Activated B cell treated with CpG ODN at 0.5 μM for 24 hours (primary cell): ENCODE measurements around the gene IL20RA. TPM values are rescaled to one million over a fixed set of nuclear protein-coding genes. Genes with fewer than 3 reads are reported as not detected.

ENCODE experiments used
- ATAC-seq: fragments of 200-7000 bp; cut with Tn5 transposase; one replicate; pipeline ENCODE4 v1.10.0; 2021; ENCODE audit warnings: low read depth, mild to moderate bottlenecking, moderate library complexity
- CTCF ChIA-PET: fragments of 350-600 bp; sonication (Branson Sonifier 250); formaldehyde crosslinking; loops from one replicate; lab custom pipeline; 2021; ENCODE audit warnings: antibody characterized with exemption; lab: Charles Lee
- POLR2A ChIA-PET: fragments of 350-600 bp; sonication (Branson Sonifier 250); formaldehyde crosslinking; loops from one replicate; lab custom pipeline; 2021; ENCODE audit warnings: antibody characterized with exemption; lab: Charles Lee
- DNase-seq: peaks from one replicate; pipeline ENCODE4 v3.0.0; 2022
- H3K27ac Mint-ChIP-seq: one replicate; pipeline ENCODE4 v1.8.0; 2020; ENCODE audit warnings: mixed read lengths
- H3K27me3 Mint-ChIP-seq: one replicate; pipeline ENCODE4 v1.8.0; 2021; ENCODE audit warnings: mixed read lengths
- H3K36me3 Mint-ChIP-seq: one replicate; pipeline ENCODE4 v1.8.0; 2021; ENCODE audit warnings: low read depth, mixed read lengths
- H3K4me1 Mint-ChIP-seq: one replicate; pipeline ENCODE4 v1.8.0; 2021; ENCODE audit warnings: mixed read lengths
- H3K4me3 Mint-ChIP-seq: one replicate; pipeline ENCODE4 v1.8.0; 2020; ENCODE audit warnings: mild to moderate bottlenecking, mixed read lengths
- H3K9me3 Mint-ChIP-seq: one replicate; pipeline ENCODE4 v1.8.0; 2020; ENCODE audit warnings: mixed read lengths
- intact Hi-C: fragments of 100-400 bp; cut with micrococcal nuclease; formaldehyde crosslinking; loops from one replicate; pipeline ENCODE4 v1.15.1; 2024
- total RNA-seq: library from RNA; stranded (reverse); gene quantifications from 2 replicates; pipeline ENCODE4 v1.2.3, GENCODE V29; 2022
- TF ChIP-seq, protein P1 (sequence below): fragments of 200-600 bp; IDR thresholded peaks from one replicate; pipeline ENCODE4 v1.8.0; 2022; ENCODE audit warnings: antibody characterized with exemption, mild to moderate bottlenecking

IL20RA gene
- total RNA-seq, 1 donor from 2014 or later: not detected

DNA sequence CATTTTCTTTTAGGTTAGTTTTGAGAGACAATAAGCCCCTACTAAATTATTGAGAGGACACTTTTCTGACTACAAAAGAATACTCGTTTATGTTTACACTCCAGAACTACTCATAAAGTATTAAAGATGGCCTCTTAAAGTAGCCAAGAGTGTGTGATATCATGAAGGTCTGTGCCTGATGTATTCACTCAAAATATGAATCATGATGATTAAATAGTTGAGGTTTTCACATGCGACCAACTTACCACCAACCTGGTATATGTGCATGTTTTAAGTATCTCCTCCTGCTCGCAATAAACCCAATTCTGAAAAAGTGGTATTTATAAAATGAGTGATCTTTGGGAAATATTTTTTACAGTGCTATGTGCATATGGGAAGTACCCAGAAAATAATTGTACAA lies 43.9 kb downstream of the IL20RA start:
- Mint-ChIP-seq H3K9me3 (no peaks in the 10 kb centered on the region), H3K4me3 (no peak overlapping the region), H3K27ac (no peak overlapping the region), H3K36me3 (no peaks in the 10 kb centered on the region), H3K4me1 (no peaks in the 10 kb centered on the region), H3K27me3 (peaks cover 45% of the 10 kb centered on the region)
- ChIA-PET CTCF (no interaction called here), POLR2A (no interaction called here)
- intact Hi-C loops: no loop called here
- TF ChIP-seq, protein P1, sequence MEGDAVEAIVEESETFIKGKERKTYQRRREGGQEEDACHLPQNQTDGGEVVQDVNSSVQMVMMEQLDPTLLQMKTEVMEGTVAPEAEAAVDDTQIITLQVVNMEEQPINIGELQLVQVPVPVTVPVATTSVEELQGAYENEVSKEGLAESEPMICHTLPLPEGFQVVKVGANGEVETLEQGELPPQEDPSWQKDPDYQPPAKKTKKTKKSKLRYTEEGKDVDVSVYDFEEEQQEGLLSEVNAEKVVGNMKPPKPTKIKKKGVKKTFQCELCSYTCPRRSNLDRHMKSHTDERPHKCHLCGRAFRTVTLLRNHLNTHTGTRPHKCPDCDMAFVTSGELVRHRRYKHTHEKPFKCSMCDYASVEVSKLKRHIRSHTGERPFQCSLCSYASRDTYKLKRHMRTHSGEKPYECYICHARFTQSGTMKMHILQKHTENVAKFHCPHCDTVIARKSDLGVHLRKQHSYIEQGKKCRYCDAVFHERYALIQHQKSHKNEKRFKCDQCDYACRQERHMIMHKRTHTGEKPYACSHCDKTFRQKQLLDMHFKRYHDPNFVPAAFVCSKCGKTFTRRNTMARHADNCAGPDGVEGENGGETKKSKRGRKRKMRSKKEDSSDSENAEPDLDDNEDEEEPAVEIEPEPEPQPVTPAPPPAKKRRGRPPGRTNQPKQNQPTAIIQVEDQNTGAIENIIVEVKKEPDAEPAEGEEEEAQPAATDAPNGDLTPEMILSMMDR: no peak
- ATAC-seq: no peak
- DNase-seq: no peak

DNA sequence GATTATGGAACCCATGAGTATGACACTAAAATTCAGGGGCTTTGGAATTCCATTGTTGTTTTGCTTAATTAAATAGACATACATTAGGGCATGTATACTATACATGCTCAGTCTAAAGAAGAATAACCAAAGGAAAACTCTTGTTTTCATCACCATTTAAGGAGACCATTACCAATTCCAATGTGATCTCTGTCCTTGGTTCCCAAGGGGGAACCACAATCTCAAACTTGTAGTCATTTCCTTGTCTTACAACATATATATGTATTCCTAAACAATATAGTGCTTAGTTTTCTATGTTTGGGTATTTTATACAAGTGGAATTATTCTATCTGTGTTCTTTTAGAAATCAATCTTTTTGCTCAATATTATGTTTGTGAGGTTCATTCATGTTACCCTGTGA lies 49.2 kb downstream of the IL20RA start:
- Mint-ChIP-seq H3K27ac (no peak overlapping the region), H3K4me3 (no peak overlapping the region), H3K9me3 (no peaks in the 10 kb centered on the region), H3K4me1 (no peaks in the 10 kb centered on the region), H3K36me3 (no peaks in the 10 kb centered on the region), H3K27me3 (peaks cover 54% of the 10 kb centered on the region)
- intact Hi-C loops: no loop called here
- CTCF ChIA-PET: no interaction called here
- POLR2A ChIA-PET: no interaction called here
- ATAC-seq: no peak
- TF ChIP-seq, protein P1: no peak
- DNase-seq: no peak

DNA sequence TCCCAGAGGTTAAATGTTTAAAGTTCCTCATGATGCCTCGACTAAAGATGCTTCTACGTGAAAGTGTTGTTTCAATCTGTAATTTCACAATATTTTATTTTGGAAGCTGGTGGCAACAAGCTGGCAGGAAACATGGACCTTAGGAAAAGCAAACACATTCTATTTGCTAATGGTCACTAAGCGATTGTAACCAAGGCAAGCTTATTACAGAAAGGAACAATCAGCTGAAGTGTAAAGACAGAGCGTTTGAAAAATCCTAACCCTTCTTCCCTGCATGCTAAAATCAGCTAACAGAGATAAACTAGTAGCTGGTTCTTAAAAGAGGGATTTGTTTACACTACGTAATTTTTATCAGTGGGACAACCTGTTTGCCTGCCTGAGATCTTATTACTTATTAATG lies 50.0 kb downstream of the IL20RA start:
- ChIA-PET POLR2A (no interaction called here), CTCF (no interaction called here)
- no peak overlapping the region for H3K27ac Mint-ChIP-seq
- intact Hi-C loops: no loop called here
- H3K4me1 Mint-ChIP-seq: peaks cover 3% of the 10 kb centered on the region
- no peak overlapping the region for H3K4me3 Mint-ChIP-seq
- peaks cover 57% of the 10 kb centered on the region for H3K27me3 Mint-ChIP-seq
- DNase-seq: no peak
- H3K36me3 Mint-ChIP-seq: no peaks in the 10 kb centered on the region
- TF ChIP-seq, protein P1: no peak
- ATAC-seq: no peak
- H3K9me3 Mint-ChIP-seq: no peaks in the 10 kb centered on the region

DNA sequence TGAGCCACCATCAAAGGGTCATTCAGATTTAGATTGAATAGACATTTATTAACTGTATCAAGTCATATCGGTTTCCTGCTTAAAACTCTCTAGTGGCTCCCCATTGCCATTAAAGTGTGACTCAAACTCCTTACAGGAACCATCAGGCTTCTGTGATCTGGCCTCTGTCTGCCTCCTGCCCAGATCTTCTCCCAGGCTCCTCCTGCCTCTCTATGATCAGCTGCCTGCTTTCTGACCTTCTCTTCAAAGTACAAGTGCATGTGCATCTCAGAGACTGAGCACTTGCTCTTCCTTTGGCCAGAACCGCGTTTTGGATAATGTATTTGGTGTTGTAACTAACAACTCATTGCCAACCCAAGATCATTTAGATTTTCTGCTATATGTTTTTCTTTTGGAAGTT lies 52.7 kb downstream of the IL20RA start:
- ATAC-seq: no peak
- H3K36me3 Mint-ChIP-seq: no peaks in the 10 kb centered on the region
- intact Hi-C loops: no loop called here
- no peak for DNase-seq
- TF ChIP-seq, protein P1: no peak
- H3K9me3 Mint-ChIP-seq: no peaks in the 10 kb centered on the region
- no peak overlapping the region for H3K4me3 Mint-ChIP-seq
- ChIA-PET POLR2A (no interaction called here), CTCF (no interaction called here)
- peaks cover 8% of the 10 kb centered on the region for H3K4me1 Mint-ChIP-seq
- H3K27me3 Mint-ChIP-seq: peaks cover 72% of the 10 kb centered on the region
- no peak overlapping the region for H3K27ac Mint-ChIP-seq

DNA sequence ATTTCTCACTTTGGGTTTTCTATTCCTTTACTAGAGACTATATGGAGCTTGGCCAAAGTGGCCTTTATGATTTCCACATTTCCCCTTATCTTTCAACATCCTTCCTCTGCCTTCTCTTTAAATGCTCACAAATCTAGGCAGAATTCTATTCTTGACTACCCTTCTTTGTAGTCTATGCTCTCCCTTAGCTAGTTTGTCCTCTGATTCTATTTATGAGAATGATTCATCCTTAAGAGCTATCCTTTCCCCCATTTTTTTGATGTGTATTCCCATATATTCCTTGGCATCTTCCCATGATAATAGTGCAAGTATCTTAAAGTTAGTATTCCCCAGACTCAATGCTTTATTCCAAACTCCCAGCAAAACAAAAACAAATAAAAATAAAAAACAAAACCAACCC lies 53.1 kb downstream of the IL20RA start:
- no peaks in the 10 kb centered on the region for H3K36me3 Mint-ChIP-seq
- POLR2A ChIA-PET: no interaction called here
- intact Hi-C loops: no loop called here
- TF ChIP-seq, protein P1: no peak
- no peaks in the 10 kb centered on the region for H3K9me3 Mint-ChIP-seq
- H3K4me3 Mint-ChIP-seq: no peak overlapping the region
- peaks cover 8% of the 10 kb centered on the region for H3K4me1 Mint-ChIP-seq
- no peak for ATAC-seq
- CTCF ChIA-PET: no interaction called here
- DNase-seq: no peak
- H3K27ac Mint-ChIP-seq: no peak overlapping the region
- peaks cover 67% of the 10 kb centered on the region for H3K27me3 Mint-ChIP-seq
